Ramos (cell line): ENCODE measurements around the gene RPL22L1.
"Not testable (repeated sequence)": the region's sequence is repeated elsewhere in the genome, so short reads cannot be mapped to it uniquely, and the experiment has no call there.

Experiments
- in situ Hi-C: fragments of 300-500 bp; cut with MboI; formaldehyde crosslinking; loops from one replicate; pipeline ENCODE4 v1.14.3; 2022; ENCODE audit warnings: low sequenced_read_pairs; ENCODE audit not compliant: unreplicated experiment

RPL22L1 gene

DNA sequence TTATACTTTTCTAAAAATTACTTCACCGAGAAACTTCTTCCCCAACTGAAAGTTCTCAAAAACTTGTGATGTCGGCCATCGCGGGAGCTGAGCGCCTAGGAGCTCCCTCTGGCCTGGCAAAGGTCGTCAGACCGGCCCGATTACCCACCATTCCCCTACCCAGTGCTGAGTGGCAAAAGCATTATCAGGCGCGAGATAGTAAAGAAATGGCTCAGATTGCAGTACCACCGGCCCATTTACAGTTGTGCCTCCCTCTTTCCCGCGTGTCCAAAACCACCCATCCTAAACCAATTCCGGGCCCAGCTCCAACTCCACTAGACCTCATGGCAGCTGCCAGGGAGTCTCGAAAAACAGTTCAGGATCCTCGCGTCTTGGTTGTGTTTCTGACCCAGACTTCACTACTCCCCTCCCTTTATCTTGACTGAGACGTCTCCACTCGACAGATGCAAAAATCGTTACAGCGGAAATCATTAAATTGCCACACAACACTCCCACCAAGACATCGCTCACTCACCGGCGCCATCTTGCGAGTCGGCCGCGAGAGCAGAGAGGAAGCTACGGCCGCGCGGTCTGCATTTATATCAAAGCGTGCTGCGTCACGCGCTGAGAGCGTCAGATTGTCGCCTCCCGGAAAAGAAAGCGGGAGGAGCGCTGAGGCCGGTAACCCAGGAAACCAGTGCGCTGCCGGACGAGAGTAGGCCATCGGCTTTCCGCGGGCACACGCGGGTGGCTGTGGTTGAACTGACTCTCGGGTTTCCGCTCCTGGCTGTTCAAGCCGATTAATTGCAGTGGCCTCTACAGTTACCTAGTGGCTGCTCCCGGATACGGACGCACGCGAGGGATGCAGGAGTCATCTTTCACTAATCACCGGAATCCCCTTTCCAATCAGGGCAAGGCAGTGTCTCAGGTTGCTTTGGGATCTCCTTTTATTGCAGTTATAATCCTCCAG, at the start of gene RPL22L1:
RPL22L1 (minus strand) TSS at position 551 of the 949 bp plus-strand sequence; CDS start at position 523, 28 bp downstream.
- in situ Hi-C loops = no loop called here

DNA sequence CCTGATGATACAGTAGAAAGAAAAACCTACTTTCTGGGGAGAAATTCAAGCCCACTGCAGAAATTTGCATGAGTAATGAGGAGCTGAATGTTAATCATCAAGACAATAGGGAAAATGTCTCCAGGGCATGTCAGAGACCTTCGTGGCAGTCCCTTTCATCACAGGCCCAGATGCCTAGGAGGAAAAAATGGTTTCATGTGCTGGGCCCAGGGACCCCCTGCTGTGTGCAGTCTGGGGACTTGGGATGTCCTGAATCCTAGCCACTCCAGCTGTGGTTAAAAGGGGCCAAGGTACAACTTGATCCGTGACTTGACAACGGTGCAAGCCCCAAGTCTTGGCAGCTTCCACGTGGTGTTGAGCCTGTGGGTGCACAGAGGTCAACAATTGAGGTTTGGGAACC, 48.7 kb upstream of the RPL22L1 start:
- in situ Hi-C loops = no loop called here

DNA sequence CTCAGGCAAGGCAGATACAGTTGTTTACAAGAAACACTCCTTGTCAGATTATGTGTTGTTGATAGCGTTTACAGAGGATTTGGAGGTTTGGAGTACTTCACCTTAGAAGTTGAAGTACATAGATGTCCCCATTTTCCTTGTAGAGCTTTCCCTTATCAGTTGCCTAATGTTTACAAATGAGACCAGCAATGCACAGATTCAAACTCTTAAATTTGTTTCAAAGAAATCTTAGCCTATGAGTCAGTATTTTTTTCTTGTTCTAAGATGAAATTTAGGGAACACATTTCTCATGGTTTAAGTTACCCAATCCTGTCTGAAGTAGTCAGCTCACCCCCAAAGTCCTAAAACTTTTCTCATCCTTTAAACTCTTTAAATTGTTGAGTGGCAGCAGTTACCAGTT, 44.7 kb upstream of the RPL22L1 start:
- in situ Hi-C loops = no loop called here

DNA sequence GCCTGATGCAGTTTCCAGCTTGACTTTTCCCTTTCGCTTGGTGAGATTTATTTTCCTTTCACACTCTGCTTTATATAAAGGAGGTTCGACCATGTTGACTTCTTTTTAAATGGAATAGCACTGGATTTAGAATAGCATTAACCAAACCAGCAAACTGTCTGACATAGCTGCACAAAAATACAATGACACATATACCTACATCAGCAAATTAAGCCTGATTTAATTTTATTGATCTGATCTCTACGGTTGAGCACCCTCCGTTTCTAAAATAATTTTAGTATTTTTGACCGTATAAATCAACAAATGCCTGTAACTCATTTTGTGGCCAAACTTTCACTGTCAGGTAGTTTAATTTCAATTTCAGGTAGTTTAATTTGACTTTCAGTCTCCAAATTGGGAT, 44.2 kb upstream of the RPL22L1 start:
- in situ Hi-C loops = no loop called here

DNA sequence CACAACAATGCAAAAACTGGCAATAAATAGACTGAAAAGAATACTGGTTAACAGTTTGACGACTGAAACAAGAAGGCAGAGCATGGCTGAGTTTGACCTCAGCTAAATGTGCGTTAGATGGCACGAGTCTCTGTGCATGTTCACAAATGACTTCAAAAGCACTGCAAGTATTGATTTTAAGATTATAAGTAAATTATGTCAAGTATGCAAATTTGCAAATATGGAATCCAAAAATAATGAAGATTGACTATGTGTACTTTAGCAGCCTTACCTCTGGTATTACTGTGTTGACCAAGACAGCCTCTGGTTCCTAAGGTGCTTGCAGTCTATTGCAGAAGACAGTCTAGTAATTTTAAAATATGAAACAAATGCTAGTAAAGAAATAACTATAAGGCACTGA, 41.1 kb upstream of the RPL22L1 start:
- in situ Hi-C loops = no loop called here

DNA sequence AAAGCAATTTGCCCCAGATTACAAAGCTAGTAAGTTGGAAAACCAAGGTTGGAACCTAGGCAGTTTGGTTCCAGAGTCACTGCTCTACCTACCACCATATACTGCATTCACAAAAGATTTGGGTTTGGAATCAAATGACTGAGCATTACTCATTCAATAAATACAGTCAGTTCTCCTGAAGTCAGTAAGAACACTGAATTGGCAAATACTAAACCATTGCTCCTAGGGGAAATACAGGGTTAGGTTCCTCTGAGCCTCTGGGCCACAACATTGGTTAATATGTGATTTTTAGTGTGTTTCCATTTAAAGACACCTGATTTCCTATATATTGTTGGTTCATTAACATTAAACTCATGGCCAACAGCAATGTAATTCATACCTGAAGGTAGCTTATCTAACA, 40.5 kb upstream of the RPL22L1 start:
- in situ Hi-C loops = no loop called here

DNA sequence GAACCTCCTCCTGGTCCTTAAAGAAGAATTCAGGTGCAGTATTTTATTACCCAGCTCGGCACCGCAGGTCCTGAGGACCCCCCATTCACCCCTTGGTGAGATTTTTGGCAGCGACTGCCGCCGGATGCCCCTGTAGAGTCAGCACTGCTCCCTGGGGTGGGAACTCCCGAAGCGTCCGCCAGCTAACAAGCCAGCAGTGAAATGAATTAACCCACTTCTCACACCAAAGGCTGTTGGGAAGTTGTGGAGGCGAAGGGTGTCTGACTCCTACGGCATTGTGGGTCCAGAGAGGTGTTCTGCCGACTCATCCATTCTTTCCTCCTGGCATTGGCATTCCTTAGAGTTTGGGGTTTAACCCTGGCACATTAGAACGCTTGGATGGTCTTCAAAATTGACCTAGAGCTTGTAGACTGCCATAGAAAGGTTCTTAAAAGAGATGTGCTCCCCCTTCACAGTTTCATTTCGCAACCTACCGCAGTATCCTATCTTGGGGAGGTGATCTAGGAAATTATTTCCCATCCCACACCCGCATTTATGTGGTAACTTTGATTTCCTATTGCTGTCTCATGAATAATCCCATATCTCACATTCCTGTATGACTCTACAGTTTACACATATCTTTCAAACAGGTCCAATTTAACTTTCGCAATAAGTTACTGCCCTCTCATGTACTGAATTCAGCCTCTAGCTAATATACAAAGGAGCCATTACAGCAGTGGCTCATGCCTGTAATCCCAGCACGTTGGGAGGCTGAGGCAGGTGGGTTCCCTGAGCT, 39.3 kb upstream of the RPL22L1 start:
- in situ Hi-C loops = no loop called here

DNA sequence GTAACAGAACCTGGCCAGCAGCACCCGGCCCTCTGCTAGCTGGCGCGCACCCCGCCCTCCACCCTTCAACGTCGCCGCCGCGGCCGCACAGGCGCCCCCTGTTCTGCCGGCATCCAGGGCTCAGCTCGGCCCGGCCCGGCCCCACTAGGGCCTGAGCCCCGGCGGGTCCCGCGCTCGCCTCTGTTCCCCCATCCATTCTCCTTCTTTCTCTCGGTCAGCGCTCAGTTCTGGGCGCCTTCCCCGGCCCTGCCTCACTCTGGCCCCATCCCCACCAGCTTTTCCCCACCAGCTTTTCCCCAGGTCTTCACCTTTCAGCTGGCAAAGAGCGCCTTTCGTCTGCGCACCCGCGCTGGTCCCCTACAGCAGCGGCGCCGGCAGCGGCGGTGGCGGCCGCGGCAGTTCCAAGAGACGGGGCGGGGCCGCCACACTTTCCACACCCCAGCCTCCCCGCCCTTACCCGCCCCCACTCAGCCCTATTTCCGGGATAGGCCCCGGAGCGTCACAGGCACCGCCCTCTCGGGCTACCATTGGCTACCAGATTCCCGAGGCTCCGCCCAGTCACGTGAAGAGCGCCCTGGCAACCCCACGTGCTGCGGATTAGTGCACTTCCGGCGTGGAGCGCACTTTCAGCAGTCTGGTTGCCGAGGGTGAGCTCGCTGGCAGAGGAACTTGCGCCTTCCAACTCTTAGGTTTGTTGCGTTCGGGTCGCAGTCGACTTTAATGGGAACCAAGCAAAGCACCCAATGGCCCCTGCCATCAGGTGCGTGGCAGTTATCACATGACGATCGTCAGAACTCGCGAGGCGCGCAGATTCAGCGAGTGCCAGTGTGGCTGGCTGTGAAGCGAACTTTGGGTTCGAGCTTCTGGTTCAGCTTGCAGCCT, 38.5 kb upstream of the RPL22L1 start, which contains the start of gene EIF5A2:
EIF5A2 (minus strand) TSS at position 403 of the 882 bp plus-strand sequence. CDS start 831 bp downstream, outside the sequence.
- in situ Hi-C loops = no loop called here

DNA sequence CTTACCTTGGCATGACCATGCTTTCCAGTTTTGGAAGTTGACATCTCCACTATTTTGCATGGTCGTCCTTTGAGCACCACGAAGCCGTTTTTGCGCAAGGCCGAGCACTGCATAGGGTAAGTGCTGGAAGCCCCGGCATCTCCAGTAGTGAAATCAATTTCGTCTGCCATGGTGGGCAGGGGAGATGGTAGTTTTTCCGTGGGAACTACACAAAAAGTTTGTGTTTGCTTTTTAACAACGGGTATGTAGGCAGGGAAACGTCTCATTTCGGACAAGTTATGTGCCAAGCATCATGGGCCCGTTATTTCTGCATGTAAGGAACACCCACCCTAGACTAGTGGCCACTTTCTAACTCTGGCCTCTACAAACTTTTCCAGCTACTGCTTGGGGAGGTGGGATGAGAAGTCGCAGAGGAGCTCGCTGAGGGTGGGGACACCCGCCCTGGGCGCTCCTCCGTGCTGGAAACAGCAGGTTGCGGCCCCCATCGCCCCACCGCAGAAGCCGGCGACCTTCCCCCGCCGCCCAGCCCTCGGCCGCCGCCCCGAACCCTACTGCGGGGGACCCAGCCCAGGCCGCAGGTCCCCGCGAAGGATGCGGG, 37.7 kb upstream of the RPL22L1 start:
- in situ Hi-C loops = no loop called here

DNA sequence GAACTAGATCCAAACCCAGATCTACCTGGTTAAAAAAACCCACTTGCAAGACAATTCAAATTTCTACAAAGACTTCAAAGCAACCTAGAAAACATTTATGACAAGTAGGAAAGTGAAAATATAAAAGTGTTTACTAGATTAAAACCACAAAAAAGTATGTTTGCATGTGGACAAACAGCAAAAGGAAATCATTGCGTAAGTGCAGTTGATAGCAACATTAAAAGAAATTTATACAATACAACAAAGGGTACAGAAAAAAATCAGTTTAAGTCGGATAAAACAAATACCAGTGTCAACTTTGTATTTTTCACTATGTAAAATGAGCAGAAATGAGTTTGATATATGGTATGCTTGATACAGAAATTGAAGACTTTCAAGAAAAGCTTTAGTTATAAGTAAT, 35.9 kb upstream of the RPL22L1 start:
- in situ Hi-C loops = no loop called here

DNA sequence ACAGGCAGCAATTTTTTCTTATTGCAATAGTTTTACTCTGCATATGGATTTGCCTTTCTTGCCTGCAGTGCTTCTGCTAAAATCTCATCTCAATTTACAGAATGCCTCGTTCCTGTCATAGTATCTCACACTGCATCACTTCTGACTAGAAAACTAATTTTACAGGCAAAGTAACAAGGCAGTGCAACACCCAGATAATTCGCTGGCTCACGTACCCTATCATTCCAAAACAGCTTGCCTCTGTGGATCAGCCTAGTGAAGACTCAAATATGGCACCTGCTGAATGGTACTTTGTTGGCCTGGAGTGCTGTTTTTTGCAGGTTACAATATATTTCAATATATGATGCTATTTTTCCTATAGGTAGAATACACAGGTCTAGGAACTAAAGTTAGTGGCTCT, 33.1 kb upstream of the RPL22L1 start:
- in situ Hi-C loops = no loop called here

DNA sequence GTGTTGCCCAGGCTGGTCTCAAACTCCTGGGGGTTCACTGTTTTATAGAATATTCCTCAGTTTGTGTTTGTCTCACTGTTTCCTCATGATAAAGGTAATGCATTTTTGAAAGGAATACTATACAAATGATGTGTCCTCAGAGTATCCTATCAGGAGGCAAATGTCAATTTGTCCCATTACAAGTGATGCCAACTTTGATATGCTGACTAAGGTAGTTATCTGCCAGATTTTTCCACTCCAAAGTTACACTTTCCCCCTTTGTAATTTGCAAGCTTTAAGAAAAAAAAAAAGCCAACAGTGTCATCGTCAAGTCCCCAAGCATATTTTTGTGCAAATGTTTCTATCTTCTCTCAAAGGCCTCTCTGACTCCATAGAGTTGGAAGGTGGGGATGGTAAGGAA, 29.5 kb upstream of the RPL22L1 start:
- in situ Hi-C loops = no loop called here

DNA sequence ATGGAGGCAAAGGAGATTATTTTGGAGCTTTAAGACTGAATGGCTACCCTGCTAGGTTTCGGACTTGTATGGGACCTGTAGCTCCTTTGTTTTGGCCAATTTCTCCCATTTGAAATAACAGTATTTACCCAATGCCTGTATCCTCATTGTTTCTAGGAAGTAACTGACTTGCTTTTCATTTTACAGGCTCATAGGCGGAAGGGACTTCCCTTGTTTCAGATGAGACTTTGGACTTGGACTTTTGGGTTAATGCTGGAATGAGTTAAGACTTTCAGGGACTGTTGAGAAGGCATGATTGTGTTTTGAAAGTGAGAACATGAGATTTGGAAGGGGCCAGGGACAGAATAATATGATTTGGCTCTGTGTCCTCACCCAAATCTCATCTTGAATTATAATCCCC, 28.0 kb upstream of the RPL22L1 start:
- in situ Hi-C loops = no loop called here

DNA sequence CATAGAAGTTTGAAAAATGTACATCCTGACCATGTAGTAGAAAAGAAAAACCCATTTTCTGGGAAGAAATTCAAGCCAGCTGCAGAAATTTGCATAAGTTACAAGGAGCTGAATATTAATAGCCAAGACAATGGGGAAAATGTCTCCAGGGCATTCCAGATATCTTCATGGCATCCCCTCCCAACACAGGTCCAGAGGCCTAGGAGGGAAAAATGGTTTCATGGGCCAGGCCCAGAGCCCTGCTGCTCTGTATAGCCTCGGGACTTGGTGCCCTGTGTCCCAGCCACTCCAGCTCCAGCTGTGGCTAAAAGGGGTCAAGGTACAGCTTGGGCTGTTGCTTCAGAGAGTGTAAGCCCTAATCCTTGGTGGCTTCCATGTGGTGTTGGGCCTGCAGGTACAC, 27.2 kb upstream of the RPL22L1 start:
- in situ Hi-C loops = not testable (repeated sequence)

DNA sequence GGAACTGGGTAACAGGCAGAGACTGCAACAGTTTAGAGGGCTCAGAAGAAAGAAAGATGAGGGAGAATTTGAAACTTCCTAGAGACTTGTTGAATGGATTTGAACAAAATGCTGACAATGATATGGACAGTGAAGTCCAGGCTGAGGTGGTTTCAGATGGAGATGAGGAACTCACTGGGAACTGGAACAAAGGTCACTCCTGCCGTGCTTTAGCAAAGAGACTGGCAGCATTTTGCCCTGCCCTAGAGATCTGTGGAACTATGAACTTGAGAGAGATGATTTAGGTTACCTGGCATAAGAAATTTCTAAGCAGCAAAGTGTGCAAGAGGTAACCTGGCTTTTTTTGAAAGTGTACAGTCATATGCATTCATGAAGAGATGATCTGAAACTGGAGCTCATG, 26.8 kb upstream of the RPL22L1 start:
- in situ Hi-C loops = no loop called here

DNA sequence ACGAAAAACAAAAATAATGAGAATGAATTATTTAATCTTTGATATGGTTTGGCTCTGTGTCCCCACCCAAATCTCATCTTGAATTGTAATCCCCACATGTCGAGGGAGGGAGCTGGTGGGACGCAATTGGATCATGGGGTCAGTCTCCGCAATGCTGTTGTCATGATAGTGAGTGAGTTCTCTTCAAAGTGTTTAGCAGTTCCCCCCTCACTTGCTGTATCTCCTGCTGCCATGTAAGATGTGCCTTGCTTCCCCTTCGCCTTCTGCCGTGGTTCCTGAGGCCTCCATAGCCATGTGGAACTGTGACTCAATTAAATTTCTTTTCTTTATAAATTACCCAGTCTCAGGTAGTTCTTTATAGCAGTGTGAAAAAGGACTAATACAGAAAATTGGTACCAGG, 26.3 kb upstream of the RPL22L1 start:
- in situ Hi-C loops = not testable (repeated sequence)

DNA sequence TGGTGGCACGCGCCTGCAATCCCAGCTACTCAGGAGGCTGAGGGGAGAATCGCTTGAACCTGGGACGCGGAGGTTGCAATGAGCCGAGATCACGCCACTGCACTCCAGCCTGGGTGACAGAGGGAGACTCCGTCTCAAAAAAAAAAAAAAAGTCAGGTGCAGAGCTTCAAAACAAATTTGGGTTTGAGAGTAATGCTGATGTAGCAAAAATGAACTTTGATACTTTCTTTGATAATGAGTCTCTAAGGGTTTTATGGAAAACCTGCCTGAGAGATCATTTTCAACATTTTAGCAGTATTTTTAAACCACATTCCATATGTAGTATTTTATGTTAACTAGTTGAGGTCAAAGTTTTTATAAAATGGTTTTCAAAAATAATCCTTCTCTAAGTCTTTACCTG, 23.9 kb upstream of the RPL22L1 start:
- in situ Hi-C loops = no loop called here

DNA sequence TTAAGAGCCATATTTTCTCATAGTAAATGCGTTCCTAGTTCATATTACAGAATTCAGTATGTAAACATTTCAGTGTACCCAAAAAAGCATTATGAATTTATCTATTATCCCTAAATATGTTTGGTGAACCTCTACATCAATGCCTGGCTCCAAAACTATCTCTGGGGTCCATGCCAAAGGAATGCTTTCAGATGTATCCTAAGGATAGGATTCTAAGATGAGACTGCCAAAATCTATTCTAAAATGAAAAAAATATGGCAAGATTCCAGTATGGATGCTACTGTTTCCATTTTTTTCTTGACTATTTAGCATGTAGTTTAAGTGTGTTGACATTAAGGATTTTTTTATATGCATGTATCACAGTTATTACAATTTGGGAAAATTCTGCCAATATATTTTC, 19.6 kb upstream of the RPL22L1 start:
- in situ Hi-C loops = no loop called here

DNA sequence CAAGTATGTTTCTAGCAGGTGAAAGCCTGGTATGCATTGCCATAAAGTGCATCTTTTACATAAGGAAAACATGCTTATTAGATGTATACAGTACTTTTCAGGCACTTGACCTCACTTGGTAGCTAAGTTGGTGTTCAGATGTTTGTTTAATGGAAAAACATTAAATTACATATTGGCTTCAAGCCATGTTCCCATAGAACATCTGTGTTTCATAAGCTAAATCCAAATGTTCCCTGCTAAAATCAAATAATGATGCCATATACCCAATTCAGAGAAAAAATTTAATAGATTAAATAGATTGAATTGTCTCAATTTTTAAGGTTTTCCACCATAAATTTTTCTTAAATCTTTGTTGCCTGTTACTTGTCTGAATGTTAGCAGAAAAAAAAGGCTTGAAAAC, 19.1 kb upstream of the RPL22L1 start:
- in situ Hi-C loops = no loop called here
